Suprapubic skin (tissue), 4 donors: ENCODE data around the gene PDE4B. TPM values are rescaled to one million over a fixed set of nuclear protein-coding genes. Genes with fewer than 3 reads are reported as not detected.
A peak's percentile ranks its signal among the peaks of the same experiment; 100 is the strongest.

Experiments used
- DNase-seq, 2 donors: peaks; one replicate each; pipeline ENCODE4 v3.0.0-alpha.2; 2019; ENCODE audit warnings: low spot score in 2 of 2
- H3K27ac ChIP-seq: fragments of 200-600 bp; sonication (generic); one replicate; pipeline ENCODE4 v1.5.1; 2019
- H3K27me3 ChIP-seq: fragments of 200-600 bp; sonication (generic); one replicate; pipeline ENCODE4 v1.5.1; 2019
- H3K36me3 ChIP-seq: fragments of 200-600 bp; sonication (generic); one replicate; pipeline ENCODE4 v1.5.1; 2019
- H3K4me1 ChIP-seq: fragments of 200-600 bp; sonication (generic); one replicate; pipeline ENCODE4 v1.5.1; 2019
- H3K4me3 ChIP-seq: fragments of 200-600 bp; sonication (generic); one replicate; pipeline ENCODE4 v1.5.1; 2019; ENCODE audit warnings: mild to moderate bottlenecking
- H3K9me3 ChIP-seq: fragments of 200-600 bp; sonication (generic); one replicate; pipeline ENCODE4 v1.5.1; 2019
- CTCF ChIP-seq, 2 donors: fragments of 200-600 bp in 1 of 2; fragments of 450-650 bp in 1 of 2; sonication (generic) in 1 of 2; IDR thresholded peaks; one replicate each; pipeline ENCODE4 v1.5.1; 2016 to 2019; ENCODE audit warnings: antibody characterized with exemption in 2 of 2, mild to moderate bottlenecking in 1 of 2, moderate library complexity in 1 of 2
- EP300 ChIP-seq: sonication (generic); formaldehyde crosslinking; IDR thresholded peaks from one replicate; pipeline ENCODE4 v1.6.1; 2017; ENCODE audit warnings: antibody characterized with exemption
- POLR2A ChIP-seq, 2 donors: fragments of 450-650 bp; IDR thresholded peaks; one replicate each; pipeline ENCODE4 v1.6.1; 2017; ENCODE audit warnings: antibody characterized with exemption in 2 of 2, mild to moderate bottlenecking in 2 of 2, moderate library complexity in 2 of 2
- POLR2AphosphoS5 ChIP-seq, 3 donors: sonication (generic); formaldehyde crosslinking; IDR thresholded peaks; one replicate each; pipeline ENCODE4 v1.6.1; 2017; ENCODE audit warnings: antibody characterized with exemption in 3 of 3
- WGBS: methylation state at CpG from one replicate; pipeline ENCODE4 v1.1.5; 2018; 5-methylcytosine and 5-hydroxymethylcytosine counted together
- total RNA-seq, 4 donors: library from RNA; depleted of rRNA; stranded (reverse); fragments of >200 nt; gene quantifications; one replicate each; pipeline ENCODE4 v1.1.0, GENCODE V29; 2016

Gene PDE4B
- total RNA-seq, 4 donors from 2014 or later: 14.2 to 27.6 (median 16.7) TPM

- TF ChIP-seq CTCF (IDR thresholded peaks at IDR 0.05) (no peak), POLR2AphosphoS5 (IDR thresholded peaks at IDR 0.05) (no peak), EP300 (no peak), POLR2A (IDR thresholded peaks at IDR 0.05) (no peak)
- 27% methylated on average over 4 of the region's 4 CpGs for WGBS
- Histone ChIP-seq H3K9me3 (no peaks in the 10 kb centered on the region), H3K27ac (peak overlapping the region; percentile 49), H3K4me1 (peaks cover 55% of the 10 kb centered on the region), H3K4me3 (peak overlapping the region; percentile 52), H3K36me3 (no peaks in the 10 kb centered on the region), H3K27me3 (no peaks in the 10 kb centered on the region)
- no peak for DNase-seq
These were observed 540.9 kb downstream of the PDE4B start for GRCh38 chr1:66333466-66334199.

DNA sequence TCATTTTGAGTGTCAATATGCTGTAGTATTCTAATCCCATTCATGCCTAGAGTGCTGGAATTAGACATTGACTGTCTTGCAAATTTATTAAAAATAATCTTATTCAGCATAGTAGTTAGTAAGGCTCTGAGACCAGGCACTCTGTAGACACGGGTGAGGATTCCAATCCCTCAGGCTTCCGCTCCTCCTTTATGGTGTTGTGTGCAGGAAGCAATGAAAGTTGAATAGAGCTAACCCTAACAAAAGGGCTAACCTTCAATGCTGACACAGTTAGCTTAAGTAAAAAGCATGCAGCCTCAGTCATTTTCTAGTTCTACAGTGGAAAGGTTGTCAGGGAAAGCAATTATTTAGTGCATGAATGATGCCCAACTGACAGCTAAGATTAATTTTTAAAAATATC is 541.6 kb downstream of the PDE4B start:
- H3K9me3 ChIP-seq: no peaks in the 10 kb centered on the region
- peak overlapping the region; percentile 52 for H3K4me3 ChIP-seq
- peaks cover 55% of the 10 kb centered on the region for H3K4me1 ChIP-seq
- H3K36me3 ChIP-seq: no peaks in the 10 kb centered on the region
- 42% methylated on average over 2 of the region's 2 CpGs for WGBS
- peak overlapping the region; percentile 49 for H3K27ac ChIP-seq
- H3K27me3 ChIP-seq: no peaks in the 10 kb centered on the region
- no peak for DNase-seq
- TF ChIP-seq CTCF (IDR thresholded peaks at IDR 0.05) (no peak), POLR2A (IDR thresholded peaks at IDR 0.05) (no peak), EP300 (no peak), POLR2AphosphoS5 (IDR thresholded peaks at IDR 0.05) (no peak)

- H3K27ac ChIP-seq: peak overlapping the region; percentile 66
- peak overlapping the region; percentile 52 for H3K4me3 ChIP-seq
- H3K4me1 ChIP-seq: peaks cover 55% of the 10 kb centered on the region
- no peak for DNase-seq
- TF ChIP-seq EP300 (no peak), POLR2AphosphoS5 (IDR thresholded peaks at IDR 0.05) (no peak), CTCF (IDR thresholded peaks at IDR 0.05) (no peak), POLR2A (IDR thresholded peaks at IDR 0.05) (no peak)
- 58% methylated on average over 2 of the region's 2 CpGs for WGBS
- no peaks in the 10 kb centered on the region for H3K27me3 ChIP-seq
- no peaks in the 10 kb centered on the region for H3K9me3 ChIP-seq
- no peaks in the 10 kb centered on the region for H3K36me3 ChIP-seq
These were observed 542.4 kb downstream of the PDE4B start for GRCh38 chr1:66335125-66335524.

DNA sequence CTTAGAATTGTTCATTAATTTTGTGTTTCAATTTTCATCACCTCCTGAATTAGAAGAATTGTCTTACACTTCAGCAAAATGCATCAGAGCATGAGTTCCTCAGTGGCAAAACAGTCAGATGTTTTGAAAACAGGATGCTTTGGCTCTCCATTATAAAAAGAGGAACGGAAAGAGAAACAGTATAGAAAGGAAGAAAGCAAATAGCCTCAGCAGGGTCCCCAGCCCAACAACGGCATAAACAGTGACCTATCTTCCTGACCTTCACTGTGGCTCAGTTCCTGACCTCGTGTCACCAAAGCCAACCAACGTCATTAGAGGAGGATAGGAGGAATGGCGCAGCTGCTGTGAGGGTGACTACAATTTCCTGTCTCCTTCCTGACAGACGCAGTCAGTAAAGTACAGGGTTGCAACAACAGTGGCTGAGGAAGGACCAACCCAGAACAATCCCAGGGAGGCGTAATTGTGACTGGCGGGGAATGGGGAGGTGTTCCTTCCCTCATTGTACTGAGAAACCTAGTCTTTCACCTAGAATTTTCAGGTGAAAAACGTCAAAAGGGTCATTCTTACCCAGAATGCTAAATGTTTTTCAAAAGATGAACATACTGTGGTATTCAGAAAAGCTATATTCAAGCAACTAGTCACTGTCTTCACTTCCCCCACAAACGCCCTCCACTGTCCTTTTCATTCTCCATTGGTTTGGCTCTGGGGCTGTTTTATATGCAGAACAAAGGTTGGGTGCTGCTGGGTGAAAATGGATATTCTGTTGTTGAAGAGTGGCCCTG is 543.4 kb downstream of the PDE4B start:
- H3K27me3 ChIP-seq: no peaks in the 10 kb centered on the region
- H3K9me3 ChIP-seq: no peaks in the 10 kb centered on the region
- peak in 1 of 2 donors; percentile 79 for DNase-seq
- no peak for TF ChIP-seq EP300
- TF ChIP-seq POLR2AphosphoS5 (IDR thresholded peaks at IDR 0.05): no peak
- TF ChIP-seq POLR2A (IDR thresholded peaks at IDR 0.05): peak in 1 of 2 donors; percentile 33
- no peak for TF ChIP-seq CTCF (IDR thresholded peaks at IDR 0.05)
- H3K4me1 ChIP-seq: peaks cover 57% of the 10 kb centered on the region
- peak overlapping the region; percentile 26 for H3K4me3 ChIP-seq
- H3K36me3 ChIP-seq: no peaks in the 10 kb centered on the region
- peak overlapping the region; percentile 66 for H3K27ac ChIP-seq
- 34% methylated on average over 10 of the region's 10 CpGs for WGBS

DNA sequence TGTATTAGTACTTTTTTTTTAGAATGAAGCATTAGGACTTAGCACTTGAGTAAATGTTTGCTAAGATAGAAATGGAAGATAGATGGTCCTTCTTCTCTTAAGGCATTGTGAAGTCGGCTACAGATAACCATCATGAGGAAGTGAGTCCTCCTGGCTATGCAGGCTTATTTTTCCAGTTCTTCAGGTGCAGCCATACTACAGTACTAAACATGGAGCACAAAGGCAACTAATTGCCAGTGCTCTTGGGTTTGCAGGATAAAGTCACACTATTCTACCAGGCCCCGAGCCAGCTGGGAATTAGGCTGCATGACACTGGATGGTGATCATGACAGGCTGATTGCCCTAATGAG is 543.9 kb downstream of the PDE4B start:
- WGBS: 69% methylated on average over 2 of the region's 2 CpGs

More for the DNA sequence above, 543.9 kb downstream of the PDE4B start:
- Histone ChIP-seq H3K4me3 (peak overlapping the region; percentile 26), H3K27ac (peak overlapping the region; percentile 66), H3K36me3 (no peaks in the 10 kb centered on the region), H3K27me3 (no peaks in the 10 kb centered on the region), H3K4me1 (peaks cover 52% of the 10 kb centered on the region), H3K9me3 (no peaks in the 10 kb centered on the region)
- TF ChIP-seq CTCF (IDR thresholded peaks at IDR 0.05) (no peak), POLR2A (IDR thresholded peaks at IDR 0.05) (no peak), POLR2AphosphoS5 (IDR thresholded peaks at IDR 0.05) (no peak)
- DNase-seq: no peak
